Progenitor cell of endocrine pancreas (in vitro differentiated cells): ENCODE data around the gene EPHA4. TPM values are rescaled to one million over a fixed set of nuclear protein-coding genes. Genes with fewer than 3 reads are reported as not detected.
"Not testable (repeated sequence)": the region's sequence is repeated elsewhere in the genome, so short reads cannot be mapped to it uniquely, and the experiment has no call there.

Source experiments
- DNase-seq: peaks from one replicate; pipeline ENCODE4 v3.0.0; 2021; ENCODE audit warnings: low spot score; ENCODE audit not compliant: unreplicated experiment
- H3K27ac Mint-ChIP-seq: 2 replicates; pipeline ENCODE4 v1.8.0; 2021; ENCODE audit warnings: mild to moderate bottlenecking, moderate library complexity, mixed read lengths
- H3K27me3 Mint-ChIP-seq: 2 replicates; pipeline ENCODE4 v1.8.0; 2021; ENCODE audit warnings: mixed read lengths
- H3K36me3 Mint-ChIP-seq: 2 replicates; pipeline ENCODE4 v1.8.0; 2022; ENCODE audit warnings: mixed read lengths; ENCODE audit not compliant: insufficient read depth
- H3K4me1 Mint-ChIP-seq: 2 replicates; pipeline ENCODE4 v1.8.0; 2021; ENCODE audit warnings: low read depth, mixed read lengths
- H3K4me3 Mint-ChIP-seq: 2 replicates; pipeline ENCODE4 v1.8.0; 2021; ENCODE audit warnings: low read depth, mild to moderate bottlenecking, moderate library complexity, mixed read lengths
- H3K9me3 Mint-ChIP-seq: 2 replicates; pipeline ENCODE4 v1.8.0; 2021; ENCODE audit warnings: low read depth, mixed read lengths
- CTCF ChIP-seq: fragments of 200-600 bp; sonication (generic); IDR thresholded peaks from one replicate; pipeline ENCODE4 v1.5.0; 2021; ENCODE audit warnings: antibody characterized with exemption, mild to moderate bottlenecking; ENCODE audit not compliant: unreplicated experiment
- total RNA-seq: library from RNA; stranded (reverse); gene quantifications from 2 replicates; pipeline ENCODE4 v1.2.1, GENCODE V29; 2021

The EPHA4 gene
- total RNA-seq, 1 donor from 2014 or later: 41.4 TPM

GRCh38 chr2:221517696-221518151, 54.4 kb downstream of the EPHA4 start:
- H3K27me3 Mint-ChIP-seq: no peaks in the 10 kb centered on the region
- no peak for TF ChIP-seq CTCF
- DNase-seq: no peak
- no peaks in the 10 kb centered on the region for H3K9me3 Mint-ChIP-seq
- H3K36me3 Mint-ChIP-seq: no peaks in the 10 kb centered on the region
- H3K27ac Mint-ChIP-seq: no peak overlapping the region
- H3K4me1 Mint-ChIP-seq: peaks cover 19% of the 10 kb centered on the region
- H3K4me3 Mint-ChIP-seq: no peak overlapping the region

GRCh38 chr2:221517146-221517695, 54.9 kb downstream of the EPHA4 start:
- Mint-ChIP-seq H3K27me3 (no peaks in the 10 kb centered on the region), H3K9me3 (no peaks in the 10 kb centered on the region)

GRCh38 chr2:221515864-221516263, 56.2 kb downstream of the EPHA4 start:
- no peak overlapping the region for H3K27ac Mint-ChIP-seq
- peaks cover 16% of the 10 kb centered on the region for H3K4me1 Mint-ChIP-seq
- H3K4me3 Mint-ChIP-seq: no peak overlapping the region
- TF ChIP-seq CTCF: no peak
- DNase-seq: no peak
- no peaks in the 10 kb centered on the region for H3K9me3 Mint-ChIP-seq
- no peaks in the 10 kb centered on the region for H3K36me3 Mint-ChIP-seq
- no peaks in the 10 kb centered on the region for H3K27me3 Mint-ChIP-seq

More at GRCh38 chr2:221517146-221517695, 54.9 kb downstream of the EPHA4 start:
- DNase-seq: no peak
- H3K4me3 Mint-ChIP-seq: no peak overlapping the region
- peaks cover 19% of the 10 kb centered on the region for H3K4me1 Mint-ChIP-seq
- no peak overlapping the region for H3K27ac Mint-ChIP-seq
- no peak for TF ChIP-seq CTCF
- no peaks in the 10 kb centered on the region for H3K36me3 Mint-ChIP-seq

GRCh38 chr2:221514305-221515040, 57.6 kb downstream of the EPHA4 start:
- H3K27me3 Mint-ChIP-seq: no peaks in the 10 kb centered on the region
- H3K4me1 Mint-ChIP-seq: peaks cover 8% of the 10 kb centered on the region
- no peak for TF ChIP-seq CTCF
- H3K27ac Mint-ChIP-seq: no peak overlapping the region
- no peaks in the 10 kb centered on the region for H3K36me3 Mint-ChIP-seq
- no peaks in the 10 kb centered on the region for H3K9me3 Mint-ChIP-seq
- no peak for DNase-seq
- no peak overlapping the region for H3K4me3 Mint-ChIP-seq

GRCh38 chr2:221513232-221513631, 58.9 kb downstream of the EPHA4 start:
- no peaks in the 10 kb centered on the region for H3K36me3 Mint-ChIP-seq
- no peak for TF ChIP-seq CTCF
- H3K9me3 Mint-ChIP-seq: no peaks in the 10 kb centered on the region
- no peak for DNase-seq
- no peak overlapping the region for H3K27ac Mint-ChIP-seq
- no peak overlapping the region for H3K4me3 Mint-ChIP-seq
- no peaks in the 10 kb centered on the region for H3K27me3 Mint-ChIP-seq
- peaks cover 2% of the 10 kb centered on the region for H3K4me1 Mint-ChIP-seq

- H3K27ac Mint-ChIP-seq, H3K27me3 Mint-ChIP-seq, DNase-seq, H3K4me1 Mint-ChIP-seq, H3K36me3 Mint-ChIP-seq, H3K4me3 Mint-ChIP-seq, H3K9me3 Mint-ChIP-seq: not testable (repeated sequence)
These were observed 60.8 kb downstream of the EPHA4 start for GRCh38 chr2:221511325-221511724.
